NOMO-1 treated with dmso at 0.1 percent for 144 hours (cell line): Measurements from ENCODE around the gene FAHD2A.
A peak's percentile ranks its signal among the peaks of the same experiment; 100 is the strongest.
"Not testable (repeated sequence)": the region's sequence is repeated elsewhere in the genome, so short reads cannot be mapped to it uniquely, and the experiment has no call there.

Experiments
- DNase-seq: peaks from one replicate; lab custom pipeline; 2025; ENCODE audit not compliant: unreplicated experiment; lab: John Stamatoyannopoulos, UW

FAHD2A gene

GRCh38 chr2:95402370-95403203 is at the start of gene FAHD2A:
TSS of gene FAHD2A (plus strand) at chr2:95402708. CDS start at chr2:95405559, 2,851 bp downstream.
- DNase-seq: peak; percentile 86

- DNase-seq: no peak
Measured at GRCh38 chr2:95353055-95353575, 49.4 kb upstream of the FAHD2A start.

- DNase-seq: no peak
Measured at GRCh38 chr2:95353613-95354468, 48.7 kb upstream of the FAHD2A start.

GRCh38 chr2:95354469-95354901 is 48.0 kb upstream of the FAHD2A start:
- DNase-seq: no peak

GRCh38 chr2:95354925-95355324 is 47.6 kb upstream of the FAHD2A start:
- no peak for DNase-seq

- not testable (repeated sequence) for DNase-seq
Measured at GRCh38 chr2:95355486-95355885, 47.0 kb upstream of the FAHD2A start.

- no peak for DNase-seq
Measured at GRCh38 chr2:95356821-95357700, 45.4 kb upstream of the FAHD2A start.

- DNase-seq: no peak
Measured at GRCh38 chr2:95357717-95358280, 44.7 kb upstream of the FAHD2A start.

GRCh38 chr2:95359031-95359430 is 43.5 kb upstream of the FAHD2A start:
- no peak for DNase-seq

GRCh38 chr2:95359501-95359930 is 43.0 kb upstream of the FAHD2A start:
- no peak for DNase-seq

GRCh38 chr2:95361216-95361980 is 41.1 kb upstream of the FAHD2A start:
- no peak for DNase-seq

GRCh38 chr2:95362486-95362885 is 40.0 kb upstream of the FAHD2A start:
- no peak for DNase-seq

- DNase-seq: no peak
Measured at GRCh38 chr2:95366514-95366913, 36.0 kb upstream of the FAHD2A start.

- DNase-seq: no peak
Measured at GRCh38 chr2:95372216-95372829, 30.2 kb upstream of the FAHD2A start.

GRCh38 chr2:95372845-95373244 is 29.7 kb upstream of the FAHD2A start:
- no peak for DNase-seq

- DNase-seq: no peak
Measured at GRCh38 chr2:95374029-95374428, 28.5 kb upstream of the FAHD2A start.

- no peak for DNase-seq
Measured at GRCh38 chr2:95374451-95374920, 28.0 kb upstream of the FAHD2A start.

- DNase-seq: no peak
Measured at GRCh38 chr2:95374921-95375471, 27.5 kb upstream of the FAHD2A start.
